ENCODE measurements around the gene PUSL1. TPM values are rescaled to one million over a fixed set of nuclear protein-coding genes. Genes with fewer than 3 reads are reported as not detected.

The PUSL1 gene
- total and polyA plus RNA-seq, 11 donors = 6.8 to 17.7 (median 10.3) TPM

DNA sequence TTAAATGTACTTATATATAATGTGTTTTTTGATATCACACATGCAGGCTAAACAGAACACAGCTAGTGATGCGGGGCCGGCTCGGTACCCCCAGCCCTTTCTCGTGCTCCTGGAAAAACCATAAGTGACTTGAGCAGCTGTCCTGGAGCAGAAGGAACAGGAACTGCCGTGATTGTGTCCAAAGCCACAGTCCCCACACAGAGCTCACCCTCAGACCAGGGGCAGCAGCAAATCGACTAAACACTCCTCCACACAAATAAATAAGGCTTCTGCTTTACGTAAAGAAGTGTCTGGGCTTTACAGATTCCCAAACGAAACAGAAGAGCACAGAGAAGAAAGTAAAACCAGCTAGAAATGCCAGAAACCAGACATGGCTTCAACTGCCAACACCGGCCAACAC is 44.4 kb upstream of the PUSL1 start:
- Histone ChIP-seq H3K27me3 (no peaks in the 10 kb centered on the region), H3K27ac (no peak overlapping the region), H3K9me3 (no peaks in the 10 kb centered on the region), H3K4me3 (no peak overlapping the region), H3K4me1 (peaks cover 0 to 26% (median 14%) of the 10 kb centered on the region in 12 donors), H3K36me3 (peaks cover 0 to 91% (median 74%) of the 10 kb centered on the region in 9 donors)
- intact Hi-C loops (cut with DNase I) = no loop called here
- DNase-seq = no peak
- ATAC-seq = no peak
- TF ChIP-seq POLR2A (IDR thresholded peaks at IDR 0.05) = no peak
- TF ChIP-seq, protein P1, sequence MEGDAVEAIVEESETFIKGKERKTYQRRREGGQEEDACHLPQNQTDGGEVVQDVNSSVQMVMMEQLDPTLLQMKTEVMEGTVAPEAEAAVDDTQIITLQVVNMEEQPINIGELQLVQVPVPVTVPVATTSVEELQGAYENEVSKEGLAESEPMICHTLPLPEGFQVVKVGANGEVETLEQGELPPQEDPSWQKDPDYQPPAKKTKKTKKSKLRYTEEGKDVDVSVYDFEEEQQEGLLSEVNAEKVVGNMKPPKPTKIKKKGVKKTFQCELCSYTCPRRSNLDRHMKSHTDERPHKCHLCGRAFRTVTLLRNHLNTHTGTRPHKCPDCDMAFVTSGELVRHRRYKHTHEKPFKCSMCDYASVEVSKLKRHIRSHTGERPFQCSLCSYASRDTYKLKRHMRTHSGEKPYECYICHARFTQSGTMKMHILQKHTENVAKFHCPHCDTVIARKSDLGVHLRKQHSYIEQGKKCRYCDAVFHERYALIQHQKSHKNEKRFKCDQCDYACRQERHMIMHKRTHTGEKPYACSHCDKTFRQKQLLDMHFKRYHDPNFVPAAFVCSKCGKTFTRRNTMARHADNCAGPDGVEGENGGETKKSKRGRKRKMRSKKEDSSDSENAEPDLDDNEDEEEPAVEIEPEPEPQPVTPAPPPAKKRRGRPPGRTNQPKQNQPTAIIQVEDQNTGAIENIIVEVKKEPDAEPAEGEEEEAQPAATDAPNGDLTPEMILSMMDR (IDR thresholded peaks at IDR 0.05) = no peak
- 88 to 90% (median 89%) methylated on average over 9 of the region's 9 CpGs for WGBS, 4 donors

DNA sequence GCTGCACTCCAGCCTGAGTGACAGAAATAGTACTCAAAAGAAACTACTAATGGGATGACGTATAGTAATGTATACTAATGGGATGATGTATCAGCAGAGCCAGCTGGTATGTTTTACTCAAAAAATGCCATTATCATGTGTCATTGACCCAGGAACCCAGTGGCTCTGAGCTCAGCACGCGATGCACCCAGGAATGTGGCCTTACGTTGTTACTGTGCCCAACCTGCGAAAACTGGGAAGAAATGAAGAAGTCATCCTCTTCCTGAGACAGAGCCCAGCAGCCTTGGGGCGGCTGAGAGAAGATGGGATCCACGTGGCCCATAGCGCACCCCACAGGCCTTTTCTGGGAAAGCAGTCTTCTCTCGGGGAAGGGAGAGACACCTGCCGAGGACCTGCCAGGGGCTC is 43.5 kb upstream of the PUSL1 start:
- TF ChIP-seq, protein P1 (IDR thresholded peaks at IDR 0.05) = no peak
- TF ChIP-seq POLR2A (IDR thresholded peaks at IDR 0.05) = no peak
- DNase-seq (no peak), ATAC-seq (no peak)
- H3K27me3 ChIP-seq = no peaks in the 10 kb centered on the region
- no peak overlapping the region for H3K27ac ChIP-seq
- no peak overlapping the region for H3K4me3 ChIP-seq
- H3K36me3 ChIP-seq = peaks cover 0 to 83% (median 71%) of the 10 kb centered on the region in 9 donors
- H3K4me1 ChIP-seq = peaks cover 0 to 23% (median 13%) of the 10 kb centered on the region in 12 donors
- 78 to 83% (median 79%) methylated on average over 10 of the region's 10 CpGs for WGBS, 4 donors
- intact Hi-C loops (cut with DNase I) = no loop called here
- no peaks in the 10 kb centered on the region for H3K9me3 ChIP-seq

DNA sequence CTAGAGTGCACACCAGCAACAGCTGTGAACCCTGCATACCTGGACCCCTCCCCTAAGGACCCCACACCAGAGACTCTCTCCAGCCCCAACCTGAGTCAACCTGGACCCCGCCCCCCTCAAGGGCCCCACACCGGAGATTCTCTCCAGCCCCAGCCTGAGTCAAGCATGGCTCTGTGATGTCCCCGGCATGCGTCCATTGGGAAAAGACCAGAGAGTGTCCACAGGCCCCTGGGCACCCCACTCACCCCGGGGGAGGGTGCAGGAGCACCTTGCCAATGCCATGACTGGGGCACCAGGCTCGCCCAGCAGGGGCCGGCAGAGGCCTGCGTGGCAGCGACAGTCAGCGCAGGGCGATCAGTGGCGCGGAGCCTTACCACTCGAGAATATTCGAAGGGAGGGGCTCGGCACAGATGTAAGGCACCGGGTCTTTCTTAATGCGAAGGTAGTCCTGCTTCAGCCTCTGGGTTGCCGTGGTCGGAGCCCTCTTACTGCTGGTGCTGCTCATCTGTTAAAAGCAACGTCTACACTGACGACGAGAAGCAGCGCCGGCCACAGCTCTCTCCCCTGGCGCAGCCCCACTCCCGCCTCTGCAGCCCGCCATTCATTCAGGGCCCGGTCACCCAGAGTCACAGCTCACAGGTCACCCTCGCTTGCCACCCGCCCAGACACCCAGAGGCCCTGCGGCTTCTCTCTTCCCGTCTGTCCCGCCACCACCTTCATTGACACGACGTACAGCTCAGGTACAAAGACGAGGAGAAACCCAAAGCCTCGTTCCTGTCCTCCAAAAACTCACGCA is 40.7 kb upstream of the PUSL1 start:
- WGBS, 4 donors = 92 to 94% (median 93%) methylated on average over 26 to 39 of the region's 39 CpGs
- Histone ChIP-seq H3K36me3 (peaks cover 0 to 64% (median 51%) of the 10 kb centered on the region in 9 donors), H3K27me3 (no peaks in the 10 kb centered on the region), H3K4me3 (no peak overlapping the region), H3K4me1 (peaks cover 13 to 35% (median 31%) of the 10 kb centered on the region in 12 donors), H3K27ac (no peak overlapping the region), H3K9me3 (no peaks in the 10 kb centered on the region)
- ATAC-seq (no peak), DNase-seq (no peak)
- intact Hi-C loops (cut with DNase I) = no loop called here
- TF ChIP-seq POLR2A (IDR thresholded peaks at IDR 0.05) = no peak

DNA sequence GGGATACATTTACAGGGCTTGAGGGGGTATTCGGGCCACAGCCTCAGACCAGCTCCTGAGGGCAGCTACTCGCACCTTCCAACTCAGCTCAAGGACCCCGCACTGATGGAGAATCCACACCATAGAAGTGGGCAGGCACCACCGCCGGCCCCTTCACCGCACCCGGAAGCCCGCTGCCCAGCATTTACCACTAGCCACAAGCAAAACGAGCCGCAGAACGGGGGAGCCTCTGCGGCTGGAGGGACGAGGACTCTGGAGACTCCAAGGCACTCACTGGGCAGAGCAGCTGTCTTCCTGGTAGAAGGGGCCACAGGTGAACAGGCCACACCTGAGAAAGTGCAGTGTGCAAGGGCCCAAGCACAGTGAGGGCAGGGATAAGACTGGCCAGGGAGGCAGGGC is 40.1 kb upstream of the PUSL1 start:
- peaks cover 0 to 58% (median 45%) of the 10 kb centered on the region in 9 donors for H3K36me3 ChIP-seq
- DNase-seq = no peak

More for the DNA sequence above, 40.1 kb upstream of the PUSL1 start:
- 93 to 97% (median 95%) methylated on average over 13 of the region's 13 CpGs for WGBS, 4 donors
- Histone ChIP-seq H3K27me3 (no peaks in the 10 kb centered on the region), H3K9me3 (no peaks in the 10 kb centered on the region), H3K4me3 (no peak overlapping the region), H3K4me1 (peaks cover 14 to 39% (median 33%) of the 10 kb centered on the region in 12 donors), H3K27ac (no peak overlapping the region)
- intact Hi-C loops (cut with DNase I) = no loop called here
- TF ChIP-seq POLR2A (IDR thresholded peaks at IDR 0.05) = no peak
- TF ChIP-seq, protein P1 (IDR thresholded peaks at IDR 0.05) = no peak
- ATAC-seq = no peak
